Left forelimb (tissue), 1 donor: ENCODE measurements around the gene LEF1.

Experiments used
- DNase-seq: peaks from one replicate; pipeline ENCODE4 v3.0.0-alpha.2; 2018; ENCODE audit warnings: low spot score

LEF1 gene

GRCh38 chr4:108168671-108169523, at the start of gene LEF1:
Gene LEF1 (minus strand): TSS chr4:108168932. CDS start chr4:108167767, 1,165 bp downstream.
- peak; percentile 76 for DNase-seq

GRCh38 chr4:108216510-108216909, 47.8 kb upstream of the LEF1 start:
- DNase-seq: no peak

GRCh38 chr4:108215055-108215454, 46.3 kb upstream of the LEF1 start:
- DNase-seq: no peak

DNA sequence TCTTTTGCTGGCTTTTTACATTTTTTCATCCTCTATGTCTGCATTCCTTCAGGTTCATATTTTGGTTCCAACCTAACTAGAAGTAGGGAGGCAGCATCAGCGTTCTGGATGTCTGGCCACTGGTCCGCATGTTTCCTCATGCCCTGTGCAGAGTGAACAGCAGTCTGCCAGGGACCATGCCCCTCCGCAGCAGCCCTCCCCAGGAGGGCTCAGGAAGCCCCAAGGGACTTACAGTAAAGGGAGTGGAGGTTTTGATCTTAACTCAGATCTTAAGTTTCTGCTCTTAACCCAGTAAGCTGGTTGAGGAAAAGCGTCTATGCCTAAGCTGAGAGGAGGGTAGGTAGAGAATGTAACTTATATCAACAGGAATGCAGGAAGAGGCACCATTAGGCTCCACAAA, 45.0 kb upstream of the LEF1 start:
- DNase-seq: no peak

GRCh38 chr4:108213308-108213707, 44.6 kb upstream of the LEF1 start:
- DNase-seq: no peak

DNA sequence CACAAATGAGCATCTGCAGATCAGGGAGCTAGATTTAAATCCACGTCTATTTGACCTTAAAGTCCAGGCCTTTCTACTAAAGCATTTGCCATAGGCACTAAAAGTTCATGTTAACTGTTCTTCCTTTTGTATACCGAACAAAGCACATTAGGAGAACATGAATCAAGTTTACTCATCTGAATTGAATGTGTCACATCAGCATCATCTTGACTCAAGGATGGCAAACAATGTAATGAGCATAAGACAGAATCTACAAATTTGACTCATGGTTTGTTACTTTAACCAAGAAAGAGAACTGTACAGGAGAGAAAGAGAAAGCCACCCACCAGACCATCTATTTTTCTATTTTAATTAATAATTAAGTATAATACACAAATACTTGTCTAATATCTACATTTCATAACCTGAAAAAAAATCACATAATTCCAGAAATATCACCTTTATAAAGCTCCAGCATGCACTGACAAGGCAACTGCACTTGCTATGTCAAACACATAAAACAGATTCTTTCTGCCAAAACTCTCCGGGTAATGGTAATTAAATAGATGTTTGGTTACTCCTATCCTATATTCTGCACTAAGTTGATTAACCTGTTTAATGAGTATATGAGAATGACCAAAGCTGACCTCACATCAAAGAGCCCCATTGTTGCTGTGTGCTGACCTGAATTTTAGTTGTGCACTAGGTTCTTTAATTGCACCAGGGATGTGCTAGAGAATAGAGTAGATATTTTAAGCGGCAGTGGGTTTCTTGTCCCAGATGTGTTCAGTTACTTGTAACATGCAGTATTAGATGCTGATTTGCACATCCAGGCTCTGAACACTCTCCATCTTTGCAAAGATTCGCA, 42.5 kb upstream of the LEF1 start:
- DNase-seq: no peak

- no peak for DNase-seq
Measured at GRCh38 chr4:108209489-108209888, 40.8 kb upstream of the LEF1 start.

DNA sequence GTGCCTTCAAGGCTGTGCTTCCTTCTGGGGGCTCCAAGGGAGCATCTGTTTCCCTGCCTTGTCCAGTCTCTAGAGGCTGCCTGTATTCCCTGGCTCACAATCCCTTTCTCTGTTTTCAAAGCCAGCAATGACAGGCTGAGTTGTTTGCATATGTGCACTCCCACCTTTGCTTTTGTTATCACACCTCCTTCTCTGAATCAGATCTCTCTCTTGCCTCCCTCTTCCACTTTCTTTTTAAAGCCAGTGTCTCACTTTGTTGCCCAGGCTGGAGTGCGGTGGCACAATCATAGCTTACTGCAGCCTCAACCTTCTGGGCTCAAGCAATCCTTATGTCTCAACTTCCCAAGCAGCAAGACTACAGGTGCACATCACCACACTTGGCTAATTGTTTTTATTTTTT, 37.1 kb upstream of the LEF1 start:
- no peak for DNase-seq

GRCh38 chr4:108204518-108204917, 35.8 kb upstream of the LEF1 start:
- DNase-seq: no peak

GRCh38 chr4:108203377-108203776, 34.6 kb upstream of the LEF1 start:
- DNase-seq: no peak

DNA sequence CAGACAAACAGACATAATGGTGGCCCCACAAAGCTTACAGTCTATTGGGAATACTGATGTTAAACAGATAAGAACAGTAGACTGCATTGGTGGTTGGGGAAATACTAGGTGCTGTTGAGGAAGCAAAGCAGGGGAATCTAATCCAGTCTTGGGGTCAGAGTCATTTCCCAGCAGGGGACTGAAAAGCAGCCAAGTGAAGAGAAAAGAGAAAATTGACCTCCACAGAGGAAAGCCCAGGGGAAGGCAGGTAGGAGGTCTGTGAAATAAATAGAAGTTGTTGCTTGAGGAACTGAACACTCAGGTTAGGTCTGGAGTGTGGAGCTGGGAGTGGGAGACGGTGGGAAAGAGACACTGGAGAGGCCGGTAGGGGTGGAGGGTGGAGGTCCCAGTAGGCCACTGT, 33.0 kb upstream of the LEF1 start:
- DNase-seq: no peak

DNA sequence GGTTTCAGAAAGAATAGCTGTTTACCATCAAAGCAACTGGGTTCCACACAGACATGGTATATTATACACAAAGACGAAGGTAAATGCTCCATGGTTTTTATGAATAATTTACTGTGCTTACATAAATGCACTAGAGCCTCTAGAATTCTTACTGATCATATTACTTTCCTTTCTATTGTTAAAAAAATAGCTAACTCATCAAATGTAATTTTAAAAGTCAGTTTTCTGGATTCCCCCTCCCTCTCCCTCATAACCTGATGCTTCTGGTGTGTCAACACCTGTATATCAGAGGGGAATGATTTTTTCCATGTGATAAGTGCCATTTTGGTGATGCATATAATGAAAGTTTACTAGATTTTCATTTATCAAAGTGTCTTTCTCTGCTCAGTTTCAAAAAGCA, 31.1 kb upstream of the LEF1 start:
- no peak for DNase-seq

- DNase-seq: no peak
Measured at GRCh38 chr4:108193886-108194672, 25.3 kb upstream of the LEF1 start.

- no peak for DNase-seq
Measured at GRCh38 chr4:108192935-108193334, 24.2 kb upstream of the LEF1 start.

- no peak for DNase-seq
Measured at GRCh38 chr4:108192056-108192455, 23.3 kb upstream of the LEF1 start.

DNA sequence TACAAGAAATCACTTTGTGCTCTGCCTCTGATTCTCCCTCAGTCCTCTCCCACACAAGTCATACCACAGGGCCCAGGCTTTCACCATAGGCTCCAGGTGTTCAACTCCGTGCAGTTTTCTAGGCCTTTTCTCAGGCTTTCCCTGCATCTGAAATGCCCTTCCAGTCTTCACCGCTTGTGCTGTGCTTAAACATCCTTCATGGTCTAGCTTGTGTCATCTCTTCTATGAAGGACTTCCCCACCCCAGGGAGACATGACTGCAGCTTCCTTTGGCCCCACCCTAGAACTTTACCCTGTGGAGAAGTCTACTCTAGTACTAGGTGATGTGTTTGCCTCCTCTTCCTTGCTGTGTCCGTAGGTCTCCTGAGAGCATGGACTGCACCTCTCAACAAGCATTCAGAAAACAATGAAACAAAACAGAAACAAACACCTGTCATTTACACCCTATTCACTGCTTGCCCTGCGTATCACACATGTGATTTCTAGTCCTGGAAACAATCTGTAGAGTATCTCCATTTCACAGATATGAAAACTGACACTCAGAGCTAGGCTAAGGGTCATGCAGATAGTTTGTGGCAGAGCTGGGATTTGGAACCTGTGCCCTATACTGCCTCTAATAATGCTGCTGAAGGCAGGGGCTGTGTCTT, 22.7 kb upstream of the LEF1 start:
- DNase-seq: no peak

- DNase-seq: no peak
Measured at GRCh38 chr4:108188770-108189169, 20.0 kb upstream of the LEF1 start.

DNA sequence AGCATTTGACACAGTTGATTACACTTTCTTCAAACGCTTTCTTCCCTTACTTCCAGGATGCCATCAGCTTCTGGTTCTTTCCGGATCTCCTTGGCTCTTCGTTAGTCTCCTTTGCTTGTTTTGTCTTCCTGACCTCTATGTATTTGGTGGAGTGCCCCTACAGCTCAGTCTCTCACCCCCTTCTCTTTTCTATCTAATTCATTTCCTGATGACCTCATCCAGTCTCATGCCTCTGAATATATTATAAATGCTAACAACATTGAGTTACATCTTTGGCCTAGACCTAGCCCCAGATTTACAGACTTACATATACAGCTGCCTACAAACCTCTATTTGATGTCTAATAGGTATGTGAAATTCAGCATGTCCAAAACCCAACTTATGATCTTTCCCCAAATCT, 16.5 kb upstream of the LEF1 start:
- DNase-seq: no peak

- DNase-seq: no peak
Measured at GRCh38 chr4:108184453-108185049, 15.8 kb upstream of the LEF1 start.

- DNase-seq: no peak
Measured at GRCh38 chr4:108181704-108182103, 13.0 kb upstream of the LEF1 start.

GRCh38 chr4:108180513-108180912, 11.8 kb upstream of the LEF1 start:
- no peak for DNase-seq
